ENCODE measurements around the gene SENP2. TPM values are rescaled to one million over a fixed set of nuclear protein-coding genes. Genes with fewer than 3 reads are reported as not detected.
A peak's percentile ranks its signal among the peaks of the same experiment; 100 is the strongest.

SENP2 gene
- total and polyA plus RNA-seq, 2 of the 13 experiments (the other 11 are each of a cell fraction or from before 2014, with no cell fraction given): 7.7 to 46.2 TPM

DNA sequence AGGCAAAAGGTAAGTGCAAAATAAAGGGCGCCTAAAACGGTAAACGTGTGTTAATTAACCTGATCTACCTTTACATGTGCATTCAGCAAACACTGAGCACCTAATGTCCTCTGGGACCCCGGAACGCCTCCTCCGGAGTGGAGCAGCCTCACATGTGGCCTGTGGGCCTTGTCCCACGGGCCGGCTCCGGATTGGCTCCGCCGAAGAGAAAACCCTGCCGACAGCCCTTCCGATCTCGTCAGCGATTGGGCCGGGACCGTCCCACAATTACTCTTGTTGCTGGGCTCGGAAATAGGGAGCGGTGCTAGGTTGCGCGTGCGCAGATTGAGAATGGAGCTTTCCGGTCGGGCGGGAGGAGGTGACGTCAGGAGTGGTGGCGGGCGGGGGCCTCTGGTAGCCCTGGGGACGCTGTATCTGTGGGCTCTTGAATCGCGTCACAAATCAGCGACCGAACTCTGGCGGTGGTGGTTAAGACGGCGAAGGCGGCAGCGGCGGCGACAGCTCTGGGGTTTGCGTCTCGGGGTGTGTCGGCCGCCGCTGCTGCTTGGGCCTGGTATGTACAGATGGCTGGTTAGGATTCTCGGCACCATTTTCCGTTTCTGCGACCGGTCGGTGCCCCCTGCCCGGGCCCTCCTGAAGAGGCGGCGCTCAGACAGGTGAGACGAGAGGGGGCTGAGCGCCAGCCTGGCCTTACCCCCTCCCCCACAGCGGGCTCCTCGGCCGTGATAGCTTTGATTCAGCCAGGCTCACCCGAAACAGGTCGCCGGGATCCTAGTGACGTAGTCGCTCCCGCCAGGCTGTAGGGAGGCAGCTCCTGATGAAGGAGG lies at the start of gene SENP2 (continued):
- TF ChIP-seq, protein P1, sequence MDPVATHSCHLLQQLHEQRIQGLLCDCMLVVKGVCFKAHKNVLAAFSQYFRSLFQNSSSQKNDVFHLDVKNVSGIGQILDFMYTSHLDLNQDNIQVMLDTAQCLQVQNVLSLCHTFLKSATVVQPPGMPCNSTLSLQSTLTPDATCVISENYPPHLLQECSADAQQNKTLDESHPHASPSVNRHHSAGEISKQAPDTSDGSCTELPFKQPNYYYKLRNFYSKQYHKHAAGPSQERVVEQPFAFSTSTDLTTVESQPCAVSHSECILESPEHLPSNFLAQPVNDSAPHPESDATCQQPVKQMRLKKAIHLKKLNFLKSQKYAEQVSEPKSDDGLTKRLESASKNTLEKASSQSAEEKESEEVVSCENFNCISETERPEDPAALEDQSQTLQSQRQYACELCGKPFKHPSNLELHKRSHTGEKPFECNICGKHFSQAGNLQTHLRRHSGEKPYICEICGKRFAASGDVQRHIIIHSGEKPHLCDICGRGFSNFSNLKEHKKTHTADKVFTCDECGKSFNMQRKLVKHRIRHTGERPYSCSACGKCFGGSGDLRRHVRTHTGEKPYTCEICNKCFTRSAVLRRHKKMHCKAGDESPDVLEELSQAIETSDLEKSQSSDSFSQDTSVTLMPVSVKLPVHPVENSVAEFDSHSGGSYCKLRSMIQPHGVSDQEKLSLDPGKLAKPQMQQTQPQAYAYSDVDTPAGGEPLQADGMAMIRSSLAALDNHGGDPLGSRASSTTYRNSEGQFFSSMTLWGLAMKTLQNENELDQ (CRISPR knock-in tag; IDR thresholded peaks at IDR 0.05; ENCODE audit: borderline replicate concordance): no peak
- TF ChIP-seq, protein P2, sequence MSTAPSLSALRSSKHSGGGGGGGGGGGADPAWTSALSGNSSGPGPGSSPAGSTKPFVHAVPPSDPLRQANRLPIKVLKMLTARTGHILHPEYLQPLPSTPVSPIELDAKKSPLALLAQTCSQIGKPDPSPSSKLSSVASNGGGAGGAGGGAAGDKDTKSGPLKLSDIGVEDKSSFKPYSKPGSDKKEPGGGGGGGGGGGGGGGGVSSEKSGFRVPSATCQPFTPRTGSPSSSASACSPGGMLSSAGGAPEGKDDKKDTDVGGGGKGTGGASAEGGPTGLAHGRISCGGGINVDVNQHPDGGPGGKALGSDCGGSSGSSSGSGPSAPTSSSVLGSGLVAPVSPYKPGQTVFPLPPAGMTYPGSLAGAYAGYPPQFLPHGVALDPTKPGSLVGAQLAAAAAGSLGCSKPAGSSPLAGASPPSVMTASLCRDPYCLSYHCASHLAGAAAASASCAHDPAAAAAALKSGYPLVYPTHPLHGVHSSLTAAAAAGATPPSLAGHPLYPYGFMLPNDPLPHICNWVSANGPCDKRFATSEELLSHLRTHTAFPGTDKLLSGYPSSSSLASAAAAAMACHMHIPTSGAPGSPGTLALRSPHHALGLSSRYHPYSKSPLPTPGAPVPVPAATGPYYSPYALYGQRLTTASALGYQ (CRISPR knock-in tag; IDR thresholded peaks at IDR 0.05): peak; percentile 69; the same call in 1 of the 2 replicates
- no peak for TF ChIP-seq ZNF180 (CRISPR knock-in tag; IDR thresholded peaks at IDR 0.05; ENCODE audit: borderline replicate concordance, low read depth)
- TF ChIP-seq, protein P3, sequence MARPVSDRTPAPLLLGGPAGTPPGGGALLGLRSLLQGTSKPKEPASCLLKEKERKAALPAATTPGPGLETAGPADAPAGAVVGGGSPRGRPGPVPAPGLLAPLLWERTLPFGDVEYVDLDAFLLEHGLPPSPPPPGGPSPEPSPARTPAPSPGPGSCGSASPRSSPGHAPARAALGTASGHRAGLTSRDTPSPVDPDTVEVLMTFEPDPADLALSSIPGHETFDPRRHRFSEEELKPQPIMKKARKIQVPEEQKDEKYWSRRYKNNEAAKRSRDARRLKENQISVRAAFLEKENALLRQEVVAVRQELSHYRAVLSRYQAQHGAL (CRISPR knock-in tag; IDR thresholded peaks at IDR 0.05; ENCODE audit: not compliant biosample characterization): no peak
- TF ChIP-seq ZNF572 (CRISPR knock-in tag; IDR thresholded peaks at IDR 0.05): no peak
- TF ChIP-seq SALL1 (CRISPR knock-in tag; IDR thresholded peaks at IDR 0.05): peak; percentile 66
- TF ChIP-seq RNF2 (conservative IDR thresholded peaks at IDR 0.05; ENCODE audit: low read depth): no peak
- no peak for TF ChIP-seq CERS6 (CRISPR knock-in tag; IDR thresholded peaks at IDR 0.05)
- TF ChIP-seq, protein P4, sequence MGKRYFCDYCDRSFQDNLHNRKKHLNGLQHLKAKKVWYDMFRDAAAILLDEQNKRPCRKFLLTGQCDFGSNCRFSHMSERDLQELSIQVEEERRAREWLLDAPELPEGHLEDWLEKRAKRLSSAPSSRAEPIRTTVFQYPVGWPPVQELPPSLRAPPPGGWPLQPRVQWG (CRISPR knock-in tag; IDR thresholded peaks at IDR 0.05; ENCODE audit: borderline replicate concordance, low read depth): no peak
- TF ChIP-seq ZNF552 (CRISPR knock-in tag; IDR thresholded peaks at IDR 0.05; ENCODE audit: borderline replicate concordance): no peak
- no peak for TF ChIP-seq ZNF24 (IDR thresholded peaks at IDR 0.05)
- TF ChIP-seq, protein P5, sequence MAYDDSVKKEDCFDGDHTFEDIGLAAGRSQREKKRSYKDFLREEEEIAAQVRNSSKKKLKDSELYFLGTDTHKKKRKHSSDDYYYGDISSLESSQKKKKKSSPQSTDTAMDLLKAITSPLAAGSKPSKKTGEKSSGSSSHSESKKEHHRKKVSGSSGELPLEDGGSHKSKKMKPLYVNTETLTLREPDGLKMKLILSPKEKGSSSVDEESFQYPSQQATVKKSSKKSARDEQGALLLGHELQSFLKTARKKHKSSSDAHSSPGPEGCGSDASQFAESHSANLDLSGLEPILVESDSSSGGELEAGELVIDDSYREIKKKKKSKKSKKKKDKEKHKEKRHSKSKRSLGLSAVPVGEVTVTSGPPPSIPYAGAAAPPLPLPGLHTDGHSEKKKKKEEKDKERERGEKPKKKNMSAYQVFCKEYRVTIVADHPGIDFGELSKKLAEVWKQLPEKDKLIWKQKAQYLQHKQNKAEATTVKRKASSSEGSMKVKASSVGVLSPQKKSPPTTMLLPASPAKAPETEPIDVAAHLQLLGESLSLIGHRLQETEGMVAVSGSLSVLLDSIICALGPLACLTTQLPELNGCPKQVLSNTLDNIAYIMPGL (CRISPR knock-in tag; IDR thresholded peaks at IDR 0.05; ENCODE audit: borderline replicate concordance in 1 of 2, low read depth in 1 of 2): peak; percentile 49 to 65; a peak in 3 of 4 replicates
- peak; percentile 61 for TF ChIP-seq GABPA (IDR thresholded peaks at IDR 0.05; ENCODE audit: low read depth, low read length)
- peak; percentile 90 for TF ChIP-seq GABPA (CRISPR knock-in tag; IDR thresholded peaks at IDR 0.05; ENCODE audit: low read depth)
- no peak for TF ChIP-seq ZNF737 (CRISPR knock-in tag; IDR thresholded peaks at IDR 0.05; ENCODE audit: borderline replicate concordance)
- TF ChIP-seq ZNF788 (CRISPR knock-in tag; IDR thresholded peaks at IDR 0.05; ENCODE audit: borderline replicate concordance): 0 out of 2 replicates have a peak, but pooled peaks have one; percentile 36
- TF ChIP-seq NPAS2 (CRISPR knock-in tag; IDR thresholded peaks at IDR 0.05; ENCODE audit: borderline replicate concordance): no peak
- TF ChIP-seq POLR2G (IDR thresholded peaks at IDR 0.05; ENCODE audit: low read depth, low read length): peak; percentile 85
- no peak for TF ChIP-seq ZNF468 (CRISPR knock-in tag; IDR thresholded peaks at IDR 0.05)
- peak; percentile 28; the same call in 1 of the 2 replicates for TF ChIP-seq ZZZ3 (CRISPR knock-in tag; IDR thresholded peaks at IDR 0.05; ENCODE audit: borderline replicate concordance)

Data from HepG2 (cell line).